Lung (tissue), 12 donors: ENCODE results near the gene HDDC3. TPM values are rescaled to one million over a fixed set of nuclear protein-coding genes. Genes with fewer than 3 reads are reported as not detected.

ENCODE experiments used
- ATAC-seq: fragments of 200-7000 bp; cut with Tn5 transposase; one replicate; pipeline ENCODE4 v1.9.1; 2020; ENCODE audit warnings: moderate number of reproducible peaks; ENCODE audit not compliant: insufficient read depth, low FRiP score
- DNase-seq, 3 donors: peaks; one replicate each; pipeline ENCODE4 v3.0.0-alpha.2; 2013 to 2017
- H3K27ac ChIP-seq, 2 donors: one replicate each; pipeline ENCODE4 v1.5.1; 2013; ENCODE audit warnings: mild to moderate bottlenecking in 2 of 2, moderate library complexity in 2 of 2, control low read depth in 1 of 2, inconsistent platforms in 1 of 2, low read depth in 1 of 2, low read length in 1 of 2
- H3K27me3 ChIP-seq, 3 donors: one replicate each; pipeline ENCODE4 v1.5.1; 2013; ENCODE audit warnings: low read length in 2 of 3; ENCODE audit not compliant: control insufficient read depth in 3 of 3, insufficient read depth in 3 of 3
- H3K36me3 ChIP-seq, 4 donors: one replicate each; pipeline ENCODE4 v1.5.1; 2013; ENCODE audit warnings: low read length in 4 of 4, mild to moderate bottlenecking in 1 of 4, moderate library complexity in 1 of 4; ENCODE audit not compliant: control insufficient read depth in 4 of 4, insufficient read depth in 4 of 4
- H3K4me1 ChIP-seq, 5 donors: one replicate each; pipeline ENCODE4 v1.5.1; 2013; ENCODE audit warnings: low read length in 5 of 5, mild to moderate bottlenecking in 2 of 5, moderate library complexity in 1 of 5; ENCODE audit not compliant: control insufficient read depth in 5 of 5, insufficient read depth in 5 of 5
- H3K4me3 ChIP-seq: one replicate; pipeline ENCODE4 v1.5.1; 2013; ENCODE audit warnings: mild to moderate bottlenecking, control low read depth, moderate library complexity
- H3K9ac ChIP-seq, 2 donors: one replicate each; pipeline ENCODE4 v1.5.1; 2013; ENCODE audit warnings: low read length in 2 of 2, control low read depth in 1 of 2; ENCODE audit not compliant: insufficient read depth in 1 of 2
- H3K9me3 ChIP-seq, 4 donors: one replicate each; pipeline ENCODE4 v1.5.1; 2013; ENCODE audit warnings: low read length in 3 of 4, mild to moderate bottlenecking in 1 of 4, moderate library complexity in 1 of 4; ENCODE audit not compliant: control insufficient read depth in 4 of 4, insufficient read depth in 3 of 4
- CTCF ChIP-seq: IDR thresholded peaks from 2 replicates; pipeline ENCODE4 v1.5.1; 2012; ENCODE audit warnings: mild to moderate bottlenecking; ENCODE audit errors: control extremely low read depth, extremely low read depth
- WGBS, 2 donors: extraction: QIAGEN DNeasy Blood & Tissue Kit; methylation state at CpG; one replicate each; pipeline ENCODE4 v1.1.7; 2013; 5-methylcytosine and 5-hydroxymethylcytosine counted together
- polyA plus RNA-seq, 2 donors: library from polyadenylated mRNA; stranded (reverse); fragments of 200-250 nt; gene quantifications; one replicate each; pipeline ENCODE4 v1.2.1, GENCODE V29; 2013
- total RNA-seq, 2 donors: library from RNA; depleted of rRNA in 1 of 2; stranded (reverse); fragments of >200 nt in 1 of 2; gene quantifications; one replicate each; pipeline ENCODE4 v1.2.1, GENCODE V29; 2014 to 2021
- donor health status: control.
- donor health status: control.
- donor health status: Bipolar disorder and iron deficiency.
- donor health status: healthy.
- donor health status: DM: yes; HTN: yes; CAD: no.

HDDC3 gene
- total and polyA plus RNA-seq, 4 donors: 12.7 to 19.6 (median 16.5) TPM

GRCh38 chr15:90932660-90932991, 277 bp upstream of the HDDC3 start:
- DNase-seq: no peak
- Histone ChIP-seq H3K4me1 (peaks cover 0 to 30% (median 14%) of the 10 kb centered on the region in 5 donors), H3K27me3 (no peaks in the 10 kb centered on the region), H3K9me3 (peaks cover 0 to 2% (median 0%) of the 10 kb centered on the region in 4 donors), H3K27ac (peak overlapping the region in 1 of 2 donors; percentile 99), H3K36me3 (peaks cover 0 to 8% (median 4%) of the 10 kb centered on the region in 4 donors), H3K4me3 (no peak overlapping the region), H3K9ac (no peak overlapping the region)
- no peak for ATAC-seq
- WGBS, 2 donors: 18 to 19% methylated on average over 5 of the region's 5 CpGs
- no peak for TF ChIP-seq CTCF

DNA sequence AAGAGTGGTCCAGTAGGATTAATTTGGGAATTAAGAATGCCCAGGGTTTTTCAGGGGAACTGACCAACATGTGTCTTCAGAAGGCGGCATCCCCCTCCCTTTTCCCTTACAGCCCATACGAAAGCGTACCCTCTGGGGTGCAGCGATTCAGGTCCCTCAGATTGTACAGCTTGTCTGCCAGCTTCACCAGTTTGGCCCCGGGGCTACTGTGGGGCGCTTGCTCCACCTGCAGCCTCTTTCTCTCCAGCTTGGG, 848 bp downstream of the HDDC3 start:
- H3K4me1 ChIP-seq: peaks cover 0 to 27% (median 14%) of the 10 kb centered on the region in 5 donors
- H3K9ac ChIP-seq: peak overlapping the region in 1 of 2 donors; percentile 91
- DNase-seq (no peak), ATAC-seq (no peak)
- H3K27me3 ChIP-seq: no peaks in the 10 kb centered on the region
- no peak overlapping the region for H3K4me3 ChIP-seq
- 18 to 23% methylated on average over 6 of the region's 6 CpGs for WGBS, 2 donors
- peak overlapping the region; percentile 73 to 99 for H3K27ac ChIP-seq
- no peak for TF ChIP-seq CTCF
- peaks cover 0 to 2% (median 0%) of the 10 kb centered on the region in 4 donors for H3K9me3 ChIP-seq
- peaks cover 0 to under 1% (median under 1%) of the 10 kb centered on the region in 4 donors for H3K36me3 ChIP-seq

DNA sequence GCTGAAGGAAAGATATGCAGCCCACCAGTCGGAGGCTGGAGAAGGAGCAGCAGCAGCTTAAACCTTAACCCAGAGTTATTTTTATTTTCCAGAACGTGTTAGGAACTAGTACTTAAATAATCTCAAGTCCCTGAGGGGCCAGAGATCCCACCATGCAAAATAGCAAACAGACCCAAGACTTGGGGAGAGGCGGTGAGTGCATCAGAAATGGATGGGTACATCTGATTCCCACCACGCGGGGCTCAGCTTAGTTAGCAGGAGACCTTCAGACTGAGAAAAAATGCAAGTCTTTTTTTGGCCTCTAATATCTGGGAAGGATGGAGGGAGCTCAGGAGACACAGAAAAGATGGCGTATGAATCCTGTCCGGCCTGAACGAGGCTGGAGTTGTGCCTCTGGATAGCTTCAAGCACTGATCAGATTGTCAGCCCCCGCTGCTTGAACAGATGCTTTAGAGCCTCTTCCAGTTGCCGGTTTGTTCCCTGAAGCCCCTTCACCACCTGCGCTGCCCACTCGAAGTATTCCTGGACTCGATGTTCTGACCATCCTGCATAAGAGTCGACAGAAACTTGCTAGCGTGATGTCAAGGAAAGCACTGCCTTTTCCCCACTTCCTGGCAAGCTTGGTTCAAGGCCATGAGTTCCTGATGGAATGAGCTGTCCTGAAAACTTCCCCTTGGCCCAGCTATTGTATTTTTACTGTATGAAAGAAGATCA, 1.3 kb downstream of the HDDC3 start:
- 65 to 69% methylated on average over 15 of the region's 15 CpGs for WGBS, 2 donors
- Histone ChIP-seq H3K4me1 (peaks cover 0 to 23% (median 9%) of the 10 kb centered on the region in 5 donors), H3K36me3 (no peaks in the 10 kb centered on the region), H3K27ac (peak overlapping the region; percentile 99), H3K9me3 (peaks cover 0 to 2% (median 0%) of the 10 kb centered on the region in 4 donors), H3K4me3 (no peak overlapping the region), H3K9ac (peak overlapping the region in 1 of 2 donors; percentile 9), H3K27me3 (no peaks in the 10 kb centered on the region)
- peak in 1 of 3 donors; percentile 31 for DNase-seq
- TF ChIP-seq CTCF: no peak
- no peak for ATAC-seq
